ENCODE measurements around the gene THAP7.

THAP7 gene

DNA sequence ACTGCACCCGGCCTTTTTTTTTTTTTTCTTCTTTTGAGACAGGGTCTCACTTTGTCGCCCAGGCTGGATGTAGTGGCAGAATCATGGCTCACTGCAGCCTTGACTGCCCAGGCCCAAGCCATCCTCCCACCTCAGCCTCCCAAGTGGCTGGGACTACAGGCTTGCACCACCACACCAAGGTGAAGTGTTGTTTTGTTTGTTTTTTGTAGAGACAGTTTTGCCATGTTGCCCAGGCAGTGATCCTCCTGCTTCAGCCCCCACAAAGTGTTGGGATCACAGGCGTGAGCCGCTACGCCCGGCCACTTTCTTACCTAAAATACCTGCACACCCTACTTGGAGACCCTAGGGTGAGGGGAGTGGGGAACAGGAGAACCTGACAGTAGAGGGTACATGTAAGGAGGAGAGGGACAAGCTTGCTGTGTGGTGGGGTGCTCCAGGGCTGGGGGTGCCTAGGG lies 39.4 kb downstream of the THAP7 start:
- DNase-seq = no peak

GRCh38 chr22:20960609-20961008 lies 41.3 kb downstream of the THAP7 start:
- no peak for DNase-seq

GRCh38 chr22:20959578-20960461 lies 42.1 kb downstream of the THAP7 start:
- no peak for DNase-seq

DNA sequence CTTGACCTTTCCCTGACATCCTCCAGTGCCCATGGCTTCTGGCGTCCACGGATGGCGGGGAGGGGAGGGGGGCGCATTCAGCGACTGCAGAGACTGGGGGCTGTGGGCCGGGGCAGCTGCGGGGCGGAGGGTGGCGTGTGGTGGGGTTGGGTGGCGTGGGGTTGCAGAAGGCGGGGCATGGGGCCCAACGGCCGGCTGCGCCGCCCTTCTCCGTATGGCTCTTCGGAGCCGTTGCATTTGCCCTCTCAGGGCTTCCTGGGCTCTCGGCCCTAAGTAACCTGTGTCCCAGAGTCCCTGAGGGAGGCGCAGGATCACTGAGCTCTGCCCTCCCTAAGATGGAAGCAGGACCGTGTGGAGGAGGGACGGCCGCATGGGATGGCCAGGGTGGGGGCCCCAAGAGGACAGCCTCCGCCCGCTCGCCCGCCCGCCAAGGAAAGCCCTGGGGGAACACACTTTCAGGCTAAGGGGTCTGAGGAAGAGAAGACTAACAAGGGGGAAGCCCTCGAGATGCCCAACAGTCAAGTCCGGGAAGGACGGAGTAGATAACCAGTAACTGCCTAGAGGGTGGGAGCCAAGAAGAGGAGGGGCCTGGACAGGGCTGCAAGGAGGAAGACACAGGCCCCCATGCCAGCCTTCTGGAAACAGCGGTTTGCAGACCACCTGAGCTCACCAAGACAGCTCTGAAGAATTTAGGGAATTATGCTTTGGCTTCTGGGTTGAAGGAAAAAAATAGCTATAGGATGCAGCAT lies 44.1 kb downstream of the THAP7 start:
- DNase-seq = no peak

- no peak for DNase-seq
Observed at GRCh38 chr22:20957102-20957682, 44.7 kb downstream of the THAP7 start.

DNA sequence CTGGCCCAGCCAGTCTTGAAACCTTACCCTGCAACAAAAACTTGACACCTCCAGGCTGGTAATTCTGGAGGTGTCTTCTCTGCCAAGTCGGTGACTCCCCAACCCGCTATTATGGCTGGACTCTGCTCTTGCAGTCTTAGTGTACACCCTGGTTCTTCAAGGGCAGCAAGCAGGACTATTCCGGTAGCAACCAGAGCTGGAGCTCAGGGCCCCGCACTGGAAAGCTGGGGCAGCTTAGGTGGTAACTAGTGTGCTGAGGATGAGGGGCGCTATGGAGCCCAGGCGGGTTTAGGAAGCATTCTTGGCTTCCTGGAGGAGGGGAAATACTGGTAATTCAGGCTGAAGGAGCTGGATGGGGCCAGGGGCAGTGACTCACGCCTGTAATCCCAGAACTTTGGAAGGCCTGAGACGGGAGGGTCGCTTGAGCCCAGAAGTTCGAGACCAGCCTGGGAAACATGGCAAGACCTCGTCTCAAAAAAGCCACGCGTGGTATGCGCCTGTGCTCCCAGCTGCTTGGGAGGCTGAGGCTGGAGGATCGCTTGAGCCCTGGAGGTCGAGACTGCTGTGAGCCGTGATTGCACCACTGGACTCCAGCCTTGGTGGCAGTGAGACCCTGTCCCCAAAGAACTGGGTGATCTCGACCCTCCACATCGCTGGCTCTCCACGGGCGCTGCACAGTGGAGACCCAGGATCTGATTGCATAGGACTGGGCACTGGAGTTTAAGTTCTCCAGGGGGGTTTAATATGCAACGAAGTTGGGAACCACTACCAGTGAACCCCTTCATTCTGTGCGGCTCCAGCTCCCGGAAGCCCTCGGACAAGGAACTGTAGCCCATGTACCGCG lies 45.4 kb downstream of the THAP7 start:
- DNase-seq = no peak

DNA sequence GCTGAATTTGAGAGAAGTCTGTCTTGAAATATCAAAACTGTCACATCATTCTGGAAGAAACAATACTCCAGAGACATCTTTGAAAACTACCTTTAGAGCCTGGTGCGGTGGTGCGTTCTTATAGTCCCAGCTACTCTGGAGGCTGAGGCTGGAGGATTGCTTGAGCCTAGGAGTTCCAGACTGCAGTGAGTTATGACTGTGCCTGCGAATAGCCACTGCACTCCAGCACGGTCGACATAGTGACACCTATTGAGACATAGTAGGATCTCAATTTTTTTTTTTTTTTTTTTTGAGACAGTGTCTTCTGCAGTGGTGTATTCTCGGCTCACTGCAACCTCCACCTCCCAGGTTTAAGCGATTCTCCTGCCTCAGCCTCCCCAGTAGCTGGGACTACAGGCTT lies 46.4 kb downstream of the THAP7 start:
- no peak for DNase-seq

DNA sequence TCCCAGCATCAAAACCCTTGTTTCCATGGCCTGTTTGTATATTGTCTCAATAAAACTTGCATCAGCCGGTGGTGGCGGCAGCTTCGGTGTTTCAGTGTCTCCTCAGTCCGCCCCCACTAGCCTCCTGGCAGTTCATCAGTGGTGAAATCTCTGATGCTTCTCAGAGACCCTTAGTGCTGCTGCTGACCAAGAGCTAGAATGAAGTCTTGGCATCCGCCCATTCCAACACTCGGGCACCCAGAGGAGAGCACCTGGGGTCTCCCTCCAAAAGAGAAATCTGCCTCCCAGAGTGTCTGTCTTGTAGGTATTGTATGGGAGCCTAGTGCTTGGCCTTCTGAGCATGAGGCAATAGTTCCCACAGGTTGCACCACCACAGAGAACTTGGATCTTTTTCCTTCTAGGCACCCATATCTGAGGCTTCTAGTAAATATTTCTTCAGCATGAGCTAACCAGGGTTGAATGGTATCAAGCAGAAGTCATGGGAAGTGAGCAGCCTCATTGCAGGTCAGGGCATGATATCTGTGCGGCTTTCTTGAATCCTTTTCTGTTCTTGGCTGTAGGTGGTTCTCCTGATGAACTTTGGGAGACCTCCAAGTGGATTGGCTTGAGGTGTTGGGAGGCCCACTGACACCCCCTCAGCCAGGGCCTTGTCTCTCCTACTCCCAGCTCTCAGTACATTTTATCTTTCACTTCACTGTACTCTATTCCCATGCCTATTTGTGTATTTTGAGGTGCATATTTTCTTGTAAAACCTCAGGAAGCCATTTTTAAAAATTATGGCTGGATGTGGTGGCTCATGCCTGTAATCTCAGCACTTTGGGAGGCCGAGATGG lies 48.0 kb downstream of the THAP7 start:
- no peak for DNase-seq

- DNase-seq = no peak
Observed at GRCh38 chr22:20953342-20953608, 48.6 kb downstream of the THAP7 start.

DNA sequence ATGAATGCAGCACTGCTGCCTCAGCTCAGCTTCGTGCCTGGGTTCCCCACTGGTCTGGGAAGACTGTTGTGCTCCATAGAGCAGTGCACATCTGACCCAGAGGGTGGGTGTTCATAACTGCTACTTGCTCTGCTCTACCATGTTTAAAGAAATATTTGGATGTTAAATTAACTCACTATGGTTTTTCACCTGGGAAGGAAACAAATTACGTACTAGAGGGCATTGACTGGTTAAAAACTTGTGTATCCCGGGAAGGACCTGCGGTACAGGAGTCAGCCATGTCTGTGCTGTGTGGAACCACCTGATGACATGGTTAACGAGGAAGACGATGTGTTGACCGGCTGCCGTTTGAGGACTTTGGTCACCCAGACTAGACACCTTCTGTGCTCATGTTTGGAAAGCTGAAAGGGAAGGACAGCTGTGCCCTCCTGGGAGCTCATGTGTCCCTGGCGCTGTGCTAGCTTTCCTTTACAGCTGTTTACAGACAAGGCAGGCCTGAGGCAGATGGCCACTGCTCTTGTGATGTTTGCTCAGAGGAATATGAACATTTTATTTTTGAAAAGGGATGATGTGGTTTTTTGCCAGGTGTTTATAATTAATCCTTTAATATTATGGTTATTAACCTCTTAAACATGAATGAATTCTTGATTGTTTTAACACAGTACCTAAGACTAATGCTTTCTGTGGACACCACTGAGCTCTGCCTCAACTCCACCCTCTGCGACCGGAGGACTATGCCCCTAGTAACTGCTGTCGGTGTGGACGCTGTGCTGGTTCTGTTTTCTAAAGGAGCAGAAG lies 49.2 kb downstream of the THAP7 start:
- peak; percentile 12 for DNase-seq

DNA sequence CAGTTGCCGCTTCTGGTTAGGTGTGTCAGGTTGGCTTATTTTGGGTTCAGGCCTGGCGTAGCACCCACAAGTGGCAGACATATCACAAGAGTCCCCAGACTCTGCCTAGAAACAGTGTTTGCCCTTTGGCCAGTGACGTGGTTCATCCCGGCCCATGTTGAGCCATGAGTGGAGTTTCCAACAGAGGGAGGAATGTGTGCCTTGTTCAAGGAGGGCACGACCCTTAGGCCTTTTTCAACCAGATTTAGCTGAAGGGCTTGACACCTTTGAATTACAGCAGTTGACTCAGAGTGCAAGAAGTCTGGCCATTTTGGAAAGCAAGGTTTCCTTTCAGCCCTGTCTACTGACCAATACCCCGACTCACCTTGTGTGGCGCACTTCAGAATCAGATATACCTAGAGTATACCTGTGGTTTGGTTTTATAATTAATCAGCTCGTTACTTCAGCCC lies 50.0 kb downstream of the THAP7 start:
- no peak for DNase-seq

DNA sequence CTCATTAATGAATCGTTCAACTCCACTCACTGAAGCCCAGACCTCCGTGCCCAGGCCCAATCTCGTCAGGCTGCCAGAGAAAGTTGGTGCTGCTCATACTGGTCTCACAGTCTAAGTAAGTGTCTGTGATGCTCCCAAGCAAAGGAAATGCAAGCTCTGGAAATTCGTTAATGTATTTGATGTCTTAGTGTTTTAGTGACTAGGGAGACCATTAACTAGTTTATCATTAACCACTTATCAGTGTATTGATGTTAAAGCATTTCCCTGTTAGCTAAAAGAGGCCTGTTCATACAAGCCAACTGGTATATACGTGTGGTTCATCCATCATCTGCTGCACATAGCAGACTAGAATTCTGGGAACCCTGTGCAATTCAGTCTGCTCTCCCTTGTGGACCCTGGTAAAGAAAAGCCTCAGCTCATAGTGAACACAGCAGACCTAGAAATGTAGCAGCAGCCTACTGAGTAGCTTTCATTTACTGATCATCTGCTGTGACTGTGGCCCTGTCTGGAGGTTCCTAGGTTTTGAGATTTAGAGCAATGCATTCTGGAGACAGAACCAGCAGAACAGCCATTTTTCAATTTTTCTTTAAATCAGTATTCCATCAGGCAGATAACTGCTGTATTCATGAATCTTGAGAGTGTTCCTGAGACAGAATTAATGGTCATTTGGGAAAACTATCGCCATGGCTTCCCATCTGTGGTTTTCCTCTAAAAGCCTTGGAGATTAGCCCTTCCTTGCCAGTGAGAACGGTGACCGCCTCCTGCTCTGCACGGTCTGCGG lies 50.6 kb downstream of the THAP7 start:
- DNase-seq = no peak

GRCh38 chr22:20949698-20950183 lies 52.2 kb downstream of the THAP7 start:
- DNase-seq = no peak

All from NCI-H2029 treated with DMSO at 0.1 percent for 48 hours (cell line).